Activated naive CD4-positive, alpha-beta T cell treated with Interleukin-2 at 50 U/mL for 16 hours (primary cell): ENCODE data around the gene TAS2R43.
"Not testable (repeated sequence)": the region's sequence is repeated elsewhere in the genome, so short reads cannot be mapped to it uniquely, and the experiment has no call there.

ENCODE experiments used
- DNase-seq: peaks from one replicate; pipeline ENCODE4 v3.0.0-alpha.2; 2020

The TAS2R43 gene

GRCh38 chr12:11059041-11059440 lies 33.1 kb downstream of the TAS2R43 start:
- DNase-seq, result no peak

DNA sequence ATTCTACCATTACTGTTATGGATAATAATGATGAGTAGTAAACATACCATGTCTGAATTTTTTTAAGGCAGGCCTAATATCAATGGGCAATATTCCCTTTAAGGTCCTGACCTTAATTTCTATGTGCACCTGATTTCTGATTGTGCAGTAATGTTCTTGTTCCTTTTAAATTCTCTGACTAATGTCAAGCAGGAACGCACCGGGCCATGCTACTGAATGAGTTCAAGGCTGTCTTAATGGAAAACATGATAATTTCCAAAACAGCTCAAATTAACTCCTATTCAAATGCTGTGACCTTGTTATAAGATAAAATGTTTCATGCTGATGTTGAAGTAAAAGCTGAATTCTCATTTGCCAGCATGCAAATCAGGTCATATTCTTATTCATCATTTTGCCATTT lies 36.8 kb downstream of the TAS2R43 start:
- no peak for DNase-seq

DNA sequence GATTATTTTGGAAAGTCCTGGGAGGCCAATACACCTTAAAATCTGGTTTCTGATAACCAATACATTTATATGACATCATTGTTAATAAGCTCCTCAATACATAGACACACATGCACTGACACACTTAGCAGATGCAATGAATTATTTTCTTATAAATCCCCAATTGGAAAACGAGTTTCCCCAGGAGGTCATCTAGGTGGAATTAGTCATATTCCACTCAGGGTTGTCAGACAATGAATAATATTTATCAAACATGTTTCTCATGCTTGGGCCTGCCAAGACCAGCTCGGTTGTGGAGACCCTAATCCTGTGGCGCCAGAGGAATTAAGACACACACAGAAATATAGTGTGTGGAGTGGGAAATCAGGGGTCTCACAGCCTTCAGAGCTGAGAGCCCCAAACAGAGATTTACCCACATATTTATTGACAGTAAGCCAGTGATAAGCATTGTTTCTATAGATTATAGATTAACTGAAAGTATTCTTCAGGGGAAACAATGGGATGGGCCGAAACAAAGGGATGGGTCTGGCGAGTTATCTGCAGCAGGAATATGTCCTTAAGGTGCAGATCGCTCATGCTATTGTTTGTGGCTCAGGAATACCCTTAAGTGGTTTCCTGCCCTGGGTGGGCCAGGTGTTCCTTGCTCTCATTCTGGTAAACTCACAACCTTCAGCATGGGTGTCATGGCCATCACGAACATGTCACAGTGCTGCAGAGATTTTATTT lies 42.1 kb downstream of the TAS2R43 start:
- not testable (repeated sequence) for DNase-seq

DNA sequence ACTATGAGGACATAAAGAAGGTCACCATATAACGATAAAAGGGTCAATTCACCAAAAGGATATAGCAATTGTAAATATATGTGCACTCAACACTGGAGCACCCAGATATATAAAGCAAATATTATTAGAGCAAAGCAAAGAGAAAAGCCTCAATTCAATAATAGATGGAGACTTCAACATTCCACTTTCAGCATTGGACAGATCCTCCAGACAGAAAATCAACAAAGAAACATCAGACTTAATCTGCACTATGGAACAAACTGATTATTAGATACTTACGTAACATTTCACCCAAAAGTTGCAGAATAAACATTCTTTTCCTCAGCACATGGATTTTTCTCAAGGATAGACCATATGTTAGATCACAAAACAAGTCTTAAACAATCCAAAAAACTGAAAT lies 50.7 kb downstream of the TAS2R43 start:
- DNase-seq, result not testable (repeated sequence)
